ENCODE measurements around the gene SH3TC2.

Gene SH3TC2

GRCh38 chr5:149056616-149057165 lies 6.2 kb downstream of the SH3TC2 start:
- H3K27ac ChIP-seq (ENCODE audit: low read length) = no peak overlapping the region
- no peak overlapping the region for H3K4me3 ChIP-seq (ENCODE audit: low read depth in 1 of 2, low read length in 2 of 2)
- no peaks in the 10 kb centered on the region for H3K9me3 ChIP-seq (ENCODE audit: control insufficient read depth in 1 of 2, low read length in 2 of 2)
- H3K27me3 ChIP-seq (ENCODE audit: low read depth, low read length) = no peaks in the 10 kb centered on the region
- H3K4me1 ChIP-seq (ENCODE audit: control insufficient read depth in 1 of 2, insufficient read depth in 2 of 2, low read length in 2 of 2) = peaks cover 0 to 7% of the 10 kb centered on the region in 2 donors
- no peaks in the 10 kb centered on the region for H3K36me3 ChIP-seq (ENCODE audit: control insufficient read depth in 1 of 2, insufficient read depth in 2 of 2, low read length in 2 of 2)

- Histone ChIP-seq H3K27me3 (ENCODE audit: low read depth, low read length) (no peaks in the 10 kb centered on the region), H3K9me3 (ENCODE audit: control insufficient read depth in 1 of 2, low read length in 2 of 2) (no peaks in the 10 kb centered on the region), H3K4me1 (ENCODE audit: control insufficient read depth in 1 of 2, insufficient read depth in 2 of 2, low read length in 2 of 2) (peaks cover 0 to 7% of the 10 kb centered on the region in 2 donors), H3K36me3 (ENCODE audit: control insufficient read depth in 1 of 2, insufficient read depth in 2 of 2, low read length in 2 of 2) (no peaks in the 10 kb centered on the region), H3K27ac (ENCODE audit: low read length) (no peak overlapping the region), H3K4me3 (ENCODE audit: low read depth in 1 of 2, low read length in 2 of 2) (no peak overlapping the region)
Observed at GRCh38 chr5:149054416-149054815, 8.4 kb downstream of the SH3TC2 start.

- Histone ChIP-seq H3K27me3 (ENCODE audit: low read depth, low read length) (no peaks in the 10 kb centered on the region), H3K27ac (ENCODE audit: low read length) (no peak overlapping the region), H3K36me3 (ENCODE audit: control insufficient read depth in 1 of 2, insufficient read depth in 2 of 2, low read length in 2 of 2) (no peaks in the 10 kb centered on the region), H3K4me3 (ENCODE audit: low read depth in 1 of 2, low read length in 2 of 2) (no peak overlapping the region), H3K4me1 (ENCODE audit: control insufficient read depth in 1 of 2, insufficient read depth in 2 of 2, low read length in 2 of 2) (peaks cover 0 to 7% of the 10 kb centered on the region in 2 donors), H3K9me3 (ENCODE audit: control insufficient read depth in 1 of 2, low read length in 2 of 2) (no peaks in the 10 kb centered on the region)
Observed at GRCh38 chr5:149053072-149053695, 9.7 kb downstream of the SH3TC2 start.

- no peaks in the 10 kb centered on the region for H3K9me3 ChIP-seq (ENCODE audit: control insufficient read depth in 1 of 2, low read length in 2 of 2)
- H3K4me3 ChIP-seq (ENCODE audit: low read depth in 1 of 2, low read length in 2 of 2) = no peak overlapping the region
- H3K36me3 ChIP-seq (ENCODE audit: control insufficient read depth in 1 of 2, insufficient read depth in 2 of 2, low read length in 2 of 2) = no peaks in the 10 kb centered on the region
- no peak overlapping the region for H3K27ac ChIP-seq (ENCODE audit: low read length)
- no peaks in the 10 kb centered on the region for H3K27me3 ChIP-seq (ENCODE audit: low read depth, low read length)
- peaks cover 0 to 7% of the 10 kb centered on the region in 2 donors for H3K4me1 ChIP-seq (ENCODE audit: control insufficient read depth in 1 of 2, insufficient read depth in 2 of 2, low read length in 2 of 2)
Observed at GRCh38 chr5:149049371-149049781, 13.5 kb downstream of the SH3TC2 start.

DNA sequence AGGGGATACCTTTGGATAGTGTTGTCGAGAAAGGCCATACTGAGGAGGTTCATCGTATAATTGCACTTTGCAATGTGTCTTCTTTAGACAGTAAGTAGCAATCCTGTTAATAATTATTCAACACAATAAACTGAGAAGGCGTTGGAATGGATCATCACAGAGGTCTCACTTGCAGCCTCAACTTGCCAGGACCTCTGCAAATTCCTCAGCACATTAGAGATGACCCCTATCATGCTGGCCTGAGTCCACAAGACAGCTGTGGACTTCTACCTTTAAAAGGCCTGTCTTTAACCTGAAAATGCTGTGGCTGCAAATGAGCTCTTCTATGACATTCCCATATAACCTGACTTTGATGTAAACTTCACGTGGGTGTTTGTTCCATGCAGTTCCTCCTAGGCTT lies 14.1 kb downstream of the SH3TC2 start:
- Histone ChIP-seq H3K4me1 (ENCODE audit: control insufficient read depth in 1 of 2, insufficient read depth in 2 of 2, low read length in 2 of 2) (peaks cover 0 to 7% of the 10 kb centered on the region in 2 donors), H3K9me3 (ENCODE audit: control insufficient read depth in 1 of 2, low read length in 2 of 2) (no peaks in the 10 kb centered on the region), H3K27me3 (ENCODE audit: low read depth, low read length) (no peaks in the 10 kb centered on the region)

DNA sequence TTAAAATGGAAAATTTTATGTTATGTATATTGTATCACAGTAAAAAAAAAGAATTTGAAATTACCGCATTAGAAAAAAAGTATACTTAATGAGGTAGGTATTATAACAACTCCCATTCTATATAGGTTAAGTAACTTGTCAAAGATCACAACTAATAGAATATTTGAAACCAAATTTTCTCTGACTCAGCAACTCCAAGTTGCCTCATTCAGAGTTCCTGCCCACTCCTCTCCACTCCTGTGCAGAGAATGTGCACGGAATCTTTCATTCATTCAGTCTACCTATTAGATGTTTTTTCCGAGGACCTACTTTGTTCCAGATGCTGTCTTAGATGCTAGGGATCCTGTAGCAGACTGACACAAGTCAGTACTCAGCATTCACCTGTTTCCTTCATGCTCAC lies 15.4 kb downstream of the SH3TC2 start:
- Histone ChIP-seq H3K9me3 (ENCODE audit: control insufficient read depth in 1 of 2, low read length in 2 of 2) (no peaks in the 10 kb centered on the region), H3K4me3 (ENCODE audit: low read depth in 1 of 2, low read length in 2 of 2) (no peak overlapping the region), H3K27ac (ENCODE audit: low read length) (no peak overlapping the region), H3K4me1 (ENCODE audit: control insufficient read depth in 1 of 2, insufficient read depth in 2 of 2, low read length in 2 of 2) (no peaks in the 10 kb centered on the region), H3K36me3 (ENCODE audit: control insufficient read depth in 1 of 2, insufficient read depth in 2 of 2, low read length in 2 of 2) (no peaks in the 10 kb centered on the region), H3K27me3 (ENCODE audit: low read depth, low read length) (no peaks in the 10 kb centered on the region)

More for the DNA sequence above, 14.1 kb downstream of the SH3TC2 start:
- H3K4me3 ChIP-seq (ENCODE audit: low read depth in 1 of 2, low read length in 2 of 2) = no peak overlapping the region
- no peaks in the 10 kb centered on the region for H3K36me3 ChIP-seq (ENCODE audit: control insufficient read depth in 1 of 2, insufficient read depth in 2 of 2, low read length in 2 of 2)
- H3K27ac ChIP-seq (ENCODE audit: low read length) = no peak overlapping the region

DNA sequence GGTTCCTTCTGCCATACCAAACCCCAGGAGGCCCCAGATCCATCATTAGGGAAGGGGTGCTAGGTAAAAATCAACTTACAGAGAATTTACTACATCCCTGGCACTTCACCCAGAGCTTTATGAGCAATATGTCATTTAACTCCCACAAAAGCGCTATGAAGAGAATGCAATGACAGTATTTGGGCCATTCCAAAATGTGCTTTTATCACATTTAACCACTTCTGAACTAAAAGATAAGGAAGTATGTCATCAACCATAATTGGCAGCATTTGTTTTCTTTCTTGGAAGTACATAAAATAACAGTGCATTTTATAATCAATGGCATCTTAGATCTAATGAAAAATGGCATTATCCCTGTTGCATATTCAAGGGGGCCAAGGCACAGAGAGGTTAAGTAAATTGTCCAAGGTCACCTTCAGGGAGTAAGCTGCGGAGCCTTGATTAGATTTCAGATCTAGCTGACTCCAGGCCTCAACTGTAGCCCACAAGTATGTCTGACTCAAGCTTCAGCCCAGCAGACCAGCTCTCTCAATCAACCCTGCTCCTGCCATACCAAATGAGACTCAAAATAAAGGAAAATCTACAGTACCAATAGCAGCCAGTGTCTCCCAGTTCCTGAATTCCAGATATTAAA lies 16.5 kb downstream of the SH3TC2 start:
- H3K27me3 ChIP-seq (ENCODE audit: low read depth, low read length) = no peaks in the 10 kb centered on the region
- no peak overlapping the region for H3K4me3 ChIP-seq (ENCODE audit: low read depth in 1 of 2, low read length in 2 of 2)

DNA sequence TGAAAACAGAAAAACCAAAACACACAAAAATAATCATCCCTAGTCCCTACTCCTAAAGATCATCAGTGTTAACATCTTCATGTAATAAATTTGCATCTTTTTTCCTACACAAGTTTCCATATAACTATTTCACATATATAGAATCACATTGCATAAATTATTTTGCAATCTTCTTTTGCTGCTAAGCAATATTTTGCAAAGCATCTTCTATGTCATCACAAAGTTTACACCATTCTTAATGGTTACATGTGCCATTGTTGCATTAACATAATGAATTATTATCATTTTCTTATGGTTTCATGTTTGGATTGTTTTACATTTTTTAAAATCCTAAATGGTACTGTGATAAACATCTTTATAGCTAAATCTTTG lies 17.8 kb downstream of the SH3TC2 start:
- H3K27me3 ChIP-seq (ENCODE audit: low read depth, low read length) = no peaks in the 10 kb centered on the region
- H3K4me1 ChIP-seq (ENCODE audit: control insufficient read depth in 1 of 2, insufficient read depth in 2 of 2, low read length in 2 of 2) = no peaks in the 10 kb centered on the region
- H3K4me3 ChIP-seq (ENCODE audit: low read depth in 1 of 2, low read length in 2 of 2) = no peak overlapping the region
- no peak overlapping the region for H3K27ac ChIP-seq (ENCODE audit: low read length)
- H3K36me3 ChIP-seq (ENCODE audit: control insufficient read depth in 1 of 2, insufficient read depth in 2 of 2, low read length in 2 of 2) = no peaks in the 10 kb centered on the region
- no peaks in the 10 kb centered on the region for H3K9me3 ChIP-seq (ENCODE audit: control insufficient read depth in 1 of 2, low read length in 2 of 2)

More for the DNA sequence above, 16.5 kb downstream of the SH3TC2 start:
- no peaks in the 10 kb centered on the region for H3K36me3 ChIP-seq (ENCODE audit: control insufficient read depth in 1 of 2, insufficient read depth in 2 of 2, low read length in 2 of 2)
- no peaks in the 10 kb centered on the region for H3K4me1 ChIP-seq (ENCODE audit: control insufficient read depth in 1 of 2, insufficient read depth in 2 of 2, low read length in 2 of 2)
- no peak overlapping the region for H3K27ac ChIP-seq (ENCODE audit: low read length)
- H3K9me3 ChIP-seq (ENCODE audit: control insufficient read depth in 1 of 2, low read length in 2 of 2) = no peaks in the 10 kb centered on the region

- Histone ChIP-seq H3K9me3 (ENCODE audit: control insufficient read depth in 1 of 2, low read length in 2 of 2) (no peaks in the 10 kb centered on the region), H3K27me3 (ENCODE audit: low read depth, low read length) (no peaks in the 10 kb centered on the region), H3K36me3 (ENCODE audit: control insufficient read depth in 1 of 2, insufficient read depth in 2 of 2, low read length in 2 of 2) (no peaks in the 10 kb centered on the region), H3K27ac (ENCODE audit: low read length) (no peak overlapping the region), H3K4me3 (ENCODE audit: low read depth in 1 of 2, low read length in 2 of 2) (no peak overlapping the region), H3K4me1 (ENCODE audit: control insufficient read depth in 1 of 2, insufficient read depth in 2 of 2, low read length in 2 of 2) (no peaks in the 10 kb centered on the region)
Observed at GRCh38 chr5:149044453-149045088, 18.3 kb downstream of the SH3TC2 start.

- Histone ChIP-seq H3K36me3 (ENCODE audit: control insufficient read depth in 1 of 2, insufficient read depth in 2 of 2, low read length in 2 of 2) (no peaks in the 10 kb centered on the region), H3K4me3 (ENCODE audit: low read depth in 1 of 2, low read length in 2 of 2) (no peak overlapping the region), H3K27me3 (ENCODE audit: low read depth, low read length) (no peaks in the 10 kb centered on the region), H3K4me1 (ENCODE audit: control insufficient read depth in 1 of 2, insufficient read depth in 2 of 2, low read length in 2 of 2) (no peaks in the 10 kb centered on the region), H3K27ac (ENCODE audit: low read length) (no peak overlapping the region), H3K9me3 (ENCODE audit: control insufficient read depth in 1 of 2, low read length in 2 of 2) (no peaks in the 10 kb centered on the region)
Observed at GRCh38 chr5:149043641-149044040, 19.2 kb downstream of the SH3TC2 start.

- H3K27me3 ChIP-seq (ENCODE audit: low read depth, low read length) = no peaks in the 10 kb centered on the region
- no peak overlapping the region for H3K27ac ChIP-seq (ENCODE audit: low read length)
- H3K4me3 ChIP-seq (ENCODE audit: low read depth in 1 of 2, low read length in 2 of 2) = no peak overlapping the region
- H3K4me1 ChIP-seq (ENCODE audit: control insufficient read depth in 1 of 2, insufficient read depth in 2 of 2, low read length in 2 of 2) = no peaks in the 10 kb centered on the region
- H3K36me3 ChIP-seq (ENCODE audit: control insufficient read depth in 1 of 2, insufficient read depth in 2 of 2, low read length in 2 of 2) = no peaks in the 10 kb centered on the region
- no peaks in the 10 kb centered on the region for H3K9me3 ChIP-seq (ENCODE audit: control insufficient read depth in 1 of 2, low read length in 2 of 2)
Observed at GRCh38 chr5:149042865-149043264, 20.0 kb downstream of the SH3TC2 start.
